Jurkat, Clone E6-1 (cell line): ENCODE results near the gene LSM7.

Source experiments
- DNase-seq: peaks from one replicate; pipeline ENCODE4 v3.0.0-alpha.2; 2011; ENCODE audit warnings: low read depth, low spot score
- H3K4me3 ChIP-seq: 2 replicates; pipeline ENCODE4 v1.5.1; 2011; ENCODE audit warnings: mild to moderate bottlenecking, low read length, control low read depth, moderate library complexity

LSM7 gene

GRCh38 chr19:2307518-2308012 lies 20.8 kb downstream of the LSM7 start:
- DNase-seq: no peak
- no peak overlapping the region for H3K4me3 ChIP-seq

DNA sequence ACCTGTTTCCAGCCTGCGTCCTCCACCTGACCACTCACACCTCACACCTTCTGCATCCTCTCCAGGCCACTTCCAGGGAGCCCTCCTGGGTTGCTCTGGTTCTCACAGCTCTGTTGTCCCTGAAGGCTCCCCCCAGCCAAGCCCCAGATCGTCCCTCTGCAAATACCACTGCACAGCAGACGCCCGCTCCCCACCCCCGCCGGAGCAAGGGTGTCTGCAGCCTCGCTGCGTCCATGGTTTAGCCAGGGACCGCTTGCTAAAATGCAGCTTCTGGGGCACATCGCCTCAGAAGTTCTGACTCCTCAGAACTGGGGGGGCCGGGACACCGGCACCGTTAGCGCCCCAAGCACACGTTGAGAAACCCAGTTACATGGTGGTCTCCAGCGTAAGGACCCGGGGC lies 21.4 kb downstream of the LSM7 start:
- DNase-seq: no peak
- H3K4me3 ChIP-seq: no peak overlapping the region

DNA sequence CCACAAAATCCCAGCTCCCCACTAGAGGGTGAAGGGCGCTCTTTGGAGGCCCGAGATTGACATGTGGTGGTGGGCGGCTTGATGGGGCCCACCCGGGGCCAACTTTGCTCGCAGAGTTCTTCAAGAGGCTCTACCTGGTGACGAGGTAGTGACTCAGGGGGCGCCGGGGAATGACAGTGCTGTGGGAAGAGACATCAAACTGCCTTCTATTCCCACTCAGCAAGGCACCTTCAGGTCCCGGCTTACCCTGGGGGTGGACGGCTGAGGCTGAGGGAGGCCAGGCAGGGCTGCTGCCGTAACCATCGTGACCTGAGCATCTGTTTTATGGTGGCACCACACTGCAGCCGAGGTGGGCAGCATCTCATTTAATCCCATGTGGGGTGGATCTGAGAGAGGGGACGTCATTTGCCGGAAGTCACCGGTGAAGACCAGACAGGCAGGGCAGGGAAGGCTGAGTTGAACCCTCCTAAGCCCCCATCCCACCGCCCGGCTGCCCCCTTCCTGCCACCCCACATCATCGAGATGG lies 22.0 kb downstream of the LSM7 start:
- DNase-seq: no peak
- H3K4me3 ChIP-seq: no peak overlapping the region

GRCh38 chr19:2305452-2306280 lies 22.7 kb downstream of the LSM7 start:
- no peak overlapping the region for H3K4me3 ChIP-seq
- DNase-seq: no peak

DNA sequence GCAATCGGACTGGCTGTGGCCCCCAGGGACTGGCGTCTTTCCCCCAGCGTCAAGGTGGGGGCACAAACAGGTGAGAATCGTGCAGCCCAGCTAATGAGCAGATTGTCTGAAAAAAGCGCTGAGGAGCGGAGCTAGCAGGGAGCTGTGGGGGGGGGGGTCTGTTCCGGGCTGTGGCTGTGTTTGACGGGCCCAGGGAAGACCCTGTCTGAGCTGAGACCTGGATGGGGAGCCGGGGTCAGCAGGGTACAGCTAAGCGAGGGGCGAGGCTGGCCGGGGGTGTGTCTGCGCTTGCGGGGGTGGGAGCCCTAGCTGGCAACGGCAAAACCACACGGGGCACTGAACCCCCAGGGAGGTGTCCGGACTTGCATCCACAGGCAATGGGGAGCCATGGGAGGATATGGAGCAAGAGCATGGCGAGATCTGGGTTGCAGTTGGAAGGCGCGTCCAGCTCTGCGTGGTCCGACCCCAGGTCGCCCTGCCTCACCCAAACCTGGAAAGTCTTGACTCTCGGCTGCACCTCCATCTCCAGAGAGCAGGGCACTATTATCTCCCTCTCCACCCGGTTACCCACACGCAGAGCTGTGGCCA lies 25.1 kb downstream of the LSM7 start:
- DNase-seq: no peak
- no peak overlapping the region for H3K4me3 ChIP-seq

DNA sequence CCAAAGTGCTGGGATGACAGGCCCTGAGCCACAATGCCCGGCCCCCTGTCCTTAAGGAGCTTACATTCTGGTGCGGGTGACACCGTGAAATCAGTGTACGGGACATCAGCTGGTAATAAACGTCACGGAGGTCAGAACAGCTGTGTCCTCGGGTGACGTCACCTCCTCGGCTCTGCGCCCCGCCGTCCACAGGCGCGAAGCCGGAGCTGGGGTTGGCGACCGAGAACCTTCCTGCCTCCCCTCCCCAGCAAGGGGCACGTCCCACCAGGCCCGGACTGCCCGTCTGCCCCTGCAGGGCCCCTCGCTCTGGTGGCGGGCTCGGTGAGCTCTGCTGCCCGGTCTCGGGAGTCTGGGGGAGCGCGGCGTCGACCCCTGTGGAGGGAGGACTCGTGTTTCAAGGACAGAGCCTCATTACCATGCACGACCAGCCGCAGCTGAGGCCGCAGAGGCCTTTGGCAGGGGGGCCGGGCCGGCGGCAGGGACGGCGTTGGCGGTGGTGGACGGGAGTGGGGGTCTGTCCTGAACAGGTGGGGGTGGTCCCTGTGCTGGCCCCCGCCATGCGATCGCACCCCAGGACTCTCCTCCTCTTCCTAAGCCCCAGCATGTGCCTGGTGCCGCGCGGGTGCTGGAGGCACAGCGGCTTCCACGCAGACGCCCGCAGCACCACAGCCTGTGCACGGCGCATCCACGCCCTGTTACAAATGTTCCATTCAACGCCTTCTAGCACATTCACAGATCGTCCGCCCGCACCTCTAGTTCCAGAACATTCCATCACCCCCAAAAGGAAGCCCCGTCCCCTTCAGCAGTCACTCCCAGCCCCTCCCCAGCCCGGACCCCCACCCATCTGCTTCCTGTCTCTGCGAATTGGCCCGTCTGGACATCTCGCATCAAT lies 25.8 kb downstream of the LSM7 start:
- H3K4me3 ChIP-seq: no peak overlapping the region

DNA sequence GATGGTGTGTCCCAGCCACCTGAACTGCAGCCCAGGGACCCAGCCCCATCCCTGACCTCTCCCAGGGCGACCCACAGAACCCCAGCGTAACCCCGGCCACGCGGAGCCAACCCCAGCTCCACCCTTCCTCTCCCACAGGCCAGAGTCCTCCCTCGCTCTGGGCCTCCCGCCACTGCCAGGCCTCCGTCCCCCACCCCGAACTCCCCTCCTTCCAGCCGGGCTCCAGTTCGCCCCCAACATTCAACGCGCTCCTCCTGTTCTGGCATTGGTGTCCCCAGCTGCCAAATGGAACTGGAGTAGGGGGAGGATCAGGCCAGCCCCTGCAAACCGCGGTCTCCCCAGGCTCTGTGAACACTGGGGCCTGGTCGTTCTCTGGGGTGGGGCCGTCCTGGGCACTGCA lies 27.9 kb downstream of the LSM7 start:
- no peak for DNase-seq
- H3K4me3 ChIP-seq: no peak overlapping the region

More for the DNA sequence above, 25.8 kb downstream of the LSM7 start:
- DNase-seq: no peak

- H3K4me3 ChIP-seq: no peak overlapping the region
- DNase-seq: no peak
Measured at GRCh38 chr19:2296141-2296540, 32.2 kb downstream of the LSM7 start.

- no peak for DNase-seq
- no peak overlapping the region for H3K4me3 ChIP-seq
Measured at GRCh38 chr19:2294687-2295335, 33.6 kb downstream of the LSM7 start.

DNA sequence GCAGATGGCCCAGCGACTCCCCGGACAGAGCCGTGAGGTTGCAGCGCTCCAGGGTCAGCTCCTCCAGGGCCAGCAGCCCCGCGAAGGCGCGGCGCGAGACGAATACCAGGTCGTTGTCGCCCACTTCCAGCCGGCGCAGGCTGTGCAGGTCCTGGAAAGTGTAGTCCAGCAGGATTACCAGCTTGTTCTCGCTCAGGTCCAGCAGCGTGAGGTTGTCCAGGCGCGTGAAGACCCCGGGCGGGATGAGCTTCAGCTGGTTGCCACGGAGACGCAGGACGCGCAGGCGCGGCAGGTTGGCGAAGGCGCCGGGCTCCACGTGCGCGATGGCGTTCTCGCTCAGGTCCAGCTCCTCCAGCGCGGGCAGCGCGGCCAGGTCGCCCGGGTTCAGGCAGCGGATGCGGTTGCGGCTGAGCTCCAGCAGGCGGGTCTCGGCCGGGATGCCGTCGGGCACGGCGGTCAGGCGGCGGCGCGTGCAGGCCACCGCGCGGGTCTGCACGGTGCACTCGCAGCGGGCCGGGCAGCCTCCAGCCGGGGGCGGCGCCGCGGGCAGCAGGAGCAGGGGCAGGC lies 37.1 kb downstream of the LSM7 start:
- DNase-seq: no peak
- no peak overlapping the region for H3K4me3 ChIP-seq

GRCh38 chr19:2290441-2291184 lies 37.8 kb downstream of the LSM7 start:
- no peak for DNase-seq
- no peak overlapping the region for H3K4me3 ChIP-seq

GRCh38 chr19:2289714-2290435 lies 38.5 kb downstream of the LSM7 start:
- peak overlapping the region; percentile 37 for H3K4me3 ChIP-seq
- no peak for DNase-seq

GRCh38 chr19:2288818-2289713 lies 39.3 kb downstream of the LSM7 start:
- DNase-seq: no peak
- no peak overlapping the region; the same call in 1 of the 2 replicates for H3K4me3 ChIP-seq

GRCh38 chr19:2288338-2288817 lies 40.0 kb downstream of the LSM7 start:
- no peak overlapping the region for H3K4me3 ChIP-seq
- DNase-seq: no peak

- no peak for DNase-seq
- no peak overlapping the region for H3K4me3 ChIP-seq
Measured at GRCh38 chr19:2287585-2288337, 40.6 kb downstream of the LSM7 start.
